Measurements from ENCODE around the gene PCSK5. TPM values are rescaled to one million over a fixed set of nuclear protein-coding genes. Genes with fewer than 3 reads are reported as not detected.
"Not testable (repeated sequence)": the region's sequence is repeated elsewhere in the genome, so short reads cannot be mapped to it uniquely, and the experiment has no call there.

Gene PCSK5
- polyA plus RNA-seq, 5 donors: 6.1 to 13.4 (median 9.5) TPM

DNA sequence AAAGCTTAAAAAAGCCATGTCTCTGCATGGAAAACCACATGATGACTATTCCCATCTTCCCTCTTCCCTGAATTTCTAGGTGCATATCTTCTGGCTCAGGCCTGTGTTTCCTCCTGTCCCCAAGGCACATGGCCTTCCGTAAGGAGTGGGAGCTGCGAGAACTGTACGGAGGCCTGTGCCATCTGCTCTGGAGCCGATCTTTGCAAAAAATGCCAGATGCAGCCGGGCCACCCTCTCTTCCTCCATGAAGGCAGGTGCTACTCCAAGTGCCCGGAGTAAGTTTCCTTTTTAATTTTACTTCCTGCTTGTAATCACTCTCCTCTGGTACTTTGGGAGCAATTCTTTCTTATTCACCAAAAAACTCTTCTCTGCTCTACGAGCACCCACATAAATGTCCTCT lies 420.1 kb downstream of the PCSK5 start:
- DNase-seq: no peak

DNA sequence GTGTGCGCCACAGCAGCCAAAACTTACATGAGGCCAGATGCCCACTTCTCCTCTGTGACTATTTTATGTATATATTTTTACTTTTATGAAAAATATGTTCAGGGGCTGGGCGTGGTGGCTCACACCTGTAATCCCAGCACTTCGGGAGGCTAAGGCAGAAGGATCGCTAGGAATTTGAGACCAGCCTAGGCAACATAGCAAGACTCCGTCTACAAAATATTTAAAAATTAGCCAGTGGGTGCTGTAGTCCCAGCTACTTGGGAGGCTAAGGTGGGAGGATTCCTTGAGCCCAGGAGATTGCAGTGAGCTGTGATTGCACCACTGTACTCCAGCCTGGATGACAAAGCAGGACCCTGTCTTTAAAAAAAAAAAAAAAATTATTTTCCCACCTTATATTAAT lies 420.5 kb downstream of the PCSK5 start:
- no peak for DNase-seq

DNA sequence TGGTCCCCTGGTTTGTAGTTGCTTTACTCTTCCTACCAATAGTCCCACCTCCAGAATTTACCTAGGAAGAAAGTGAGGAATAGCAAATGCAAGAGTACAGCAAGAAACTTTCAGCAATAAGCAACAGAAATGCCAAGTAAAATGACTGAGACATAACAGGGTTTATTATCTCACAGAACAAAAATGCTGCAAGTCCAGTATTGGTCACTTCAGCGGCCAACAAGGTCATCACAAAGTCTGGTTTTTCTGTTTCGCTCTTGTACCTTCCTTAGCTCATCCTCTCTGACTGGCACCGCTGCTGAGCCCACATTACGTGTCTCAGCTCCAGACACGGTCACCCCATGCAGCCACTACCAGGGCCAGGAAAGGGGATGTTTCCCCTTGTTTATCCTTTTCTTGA lies 421.1 kb downstream of the PCSK5 start:
- DNase-seq: no peak

DNA sequence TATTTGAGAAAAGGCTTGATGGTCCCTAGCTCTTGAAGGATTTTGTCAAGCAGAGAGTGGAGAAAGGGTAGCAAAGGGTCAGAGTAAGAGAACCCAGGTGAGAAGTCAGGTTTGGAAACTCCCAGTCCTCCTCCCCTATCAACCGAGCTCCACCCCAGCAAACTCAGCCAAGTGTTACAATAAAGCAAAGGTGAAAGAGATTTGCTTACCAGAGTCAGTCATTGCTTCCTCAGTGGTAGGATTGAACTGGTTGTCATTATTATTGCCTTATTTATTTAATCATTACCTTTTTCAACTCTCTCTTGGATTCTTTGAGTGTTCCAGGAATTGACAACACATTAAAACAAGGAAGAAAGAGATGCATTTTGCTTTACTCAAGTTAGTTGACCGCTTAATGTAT lies 423.3 kb downstream of the PCSK5 start:
- no peak for DNase-seq

DNA sequence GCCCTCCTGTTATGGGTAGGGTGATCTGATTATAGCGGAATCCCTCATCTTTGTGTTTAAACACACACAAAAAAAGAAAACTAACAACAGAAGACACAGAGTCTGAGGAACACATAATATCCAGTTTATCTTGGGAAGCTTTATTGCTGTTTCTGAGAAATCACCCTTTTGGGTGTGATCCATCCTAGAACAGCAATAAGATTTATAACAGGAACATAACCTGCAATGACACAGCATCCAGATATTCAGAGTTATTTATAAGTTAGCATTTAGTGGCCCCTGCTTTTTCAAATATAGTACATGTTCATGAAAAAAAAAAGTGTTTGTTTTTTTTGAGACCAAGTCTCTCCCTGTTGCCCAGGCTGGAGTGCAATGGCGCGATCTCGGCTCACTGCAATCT lies 423.8 kb downstream of the PCSK5 start:
- no peak for DNase-seq

DNA sequence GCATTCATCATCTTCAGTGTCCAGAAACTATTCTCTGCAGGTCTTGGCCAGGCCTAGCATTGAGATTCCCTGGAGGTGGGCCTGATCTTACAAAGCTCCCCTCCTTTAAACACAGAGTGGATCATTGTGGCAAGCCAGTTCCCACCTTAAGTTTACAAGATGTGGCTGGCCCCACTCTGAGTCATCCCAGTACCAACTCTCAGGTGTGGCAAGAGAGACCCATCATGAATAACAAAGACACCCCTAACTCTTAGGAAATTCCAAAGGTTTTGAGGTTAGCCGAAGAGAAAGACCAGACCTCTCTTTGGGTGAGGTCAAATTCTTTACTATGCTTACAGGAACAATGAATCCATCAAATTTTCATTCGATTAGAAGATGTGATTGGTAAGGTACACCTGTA lies 425.6 kb downstream of the PCSK5 start:
- DNase-seq: no peak

DNA sequence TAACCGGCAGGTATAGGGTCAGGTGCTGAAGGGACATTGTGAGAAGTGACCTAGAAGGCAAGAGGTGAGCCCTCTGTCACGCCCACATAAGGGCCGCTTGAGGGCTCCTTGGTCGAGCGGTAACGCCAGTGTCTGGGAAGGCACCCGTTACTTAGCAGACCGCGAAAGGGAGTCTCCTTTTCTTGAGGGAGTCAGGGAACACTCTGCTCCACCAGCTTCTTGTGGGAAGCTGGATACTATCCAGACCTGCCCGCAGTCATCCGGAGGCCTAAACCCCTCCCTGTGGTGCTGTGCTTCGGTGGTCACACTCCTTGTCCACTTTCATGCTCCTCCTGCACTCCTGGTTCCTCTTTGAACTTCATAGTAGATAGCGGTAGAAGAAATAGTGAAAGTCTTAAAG lies 429.0 kb downstream of the PCSK5 start:
- DNase-seq: not testable (repeated sequence)

DNA sequence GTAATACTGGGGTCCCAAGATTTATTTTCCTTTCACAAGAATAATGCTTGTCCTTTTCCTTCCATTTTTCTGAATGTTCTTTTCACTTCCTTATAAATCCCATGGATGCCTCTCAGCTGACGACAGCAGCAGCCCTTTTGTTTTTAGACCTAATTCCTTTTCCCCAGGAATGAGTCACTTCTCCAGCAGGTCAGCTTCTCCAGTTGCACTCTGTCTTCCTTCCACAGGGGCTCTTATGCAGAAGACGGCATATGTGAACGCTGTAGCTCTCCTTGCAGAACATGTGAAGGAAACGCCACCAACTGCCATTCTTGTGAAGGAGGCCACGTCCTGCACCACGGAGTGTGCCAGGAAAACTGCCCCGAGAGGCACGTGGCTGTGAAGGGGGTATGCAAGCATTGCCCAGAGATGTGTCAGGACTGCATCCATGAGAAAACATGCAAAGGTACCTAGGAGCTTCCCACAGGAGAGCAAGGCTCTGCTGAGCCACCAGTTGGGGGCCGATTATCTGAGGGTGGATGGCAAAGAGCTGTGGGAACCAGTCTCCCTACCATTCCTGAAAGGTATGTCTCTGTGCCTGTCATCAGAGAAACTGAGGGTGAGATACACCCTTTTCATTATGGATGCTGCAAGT lies 430.8 kb downstream of the PCSK5 start:
- no peak for DNase-seq

DNA sequence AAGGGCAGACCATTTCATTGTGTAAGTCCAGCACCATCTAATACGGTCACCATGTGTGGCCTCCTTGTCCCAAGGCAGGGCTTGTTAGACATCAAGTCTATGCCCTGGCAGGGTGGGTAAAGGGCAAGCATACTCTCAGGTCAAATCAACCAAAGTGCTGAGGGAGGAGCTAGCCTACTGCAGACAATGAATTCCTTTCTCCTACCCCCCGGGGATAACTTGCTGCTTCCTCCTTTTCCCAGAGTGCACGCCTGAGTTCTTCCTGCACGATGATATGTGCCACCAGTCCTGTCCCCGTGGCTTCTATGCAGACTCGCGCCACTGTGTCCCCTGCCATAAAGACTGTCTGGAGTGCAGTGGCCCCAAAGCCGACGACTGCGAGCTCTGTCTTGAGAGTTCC lies 432.3 kb downstream of the PCSK5 start:
- no peak for DNase-seq

DNA sequence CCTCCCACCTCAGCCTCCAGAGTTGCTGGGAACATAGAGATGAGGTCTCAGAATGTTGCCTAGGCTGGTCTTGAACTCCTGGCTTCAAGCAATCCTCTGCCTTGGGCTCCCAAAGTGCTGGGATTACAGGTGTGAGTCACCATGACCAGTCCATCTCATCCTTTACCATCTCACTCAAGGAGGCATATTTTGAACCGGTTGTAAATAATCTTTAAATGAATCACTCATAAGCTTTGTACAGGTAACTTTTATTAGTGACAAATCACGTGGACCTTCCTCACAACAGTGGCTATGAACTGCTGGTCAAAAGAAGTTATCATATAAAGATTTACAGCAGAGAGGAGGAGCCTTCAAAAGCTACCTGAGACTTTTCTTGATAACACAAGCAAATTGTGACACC lies 433.0 kb downstream of the PCSK5 start:
- no peak for DNase-seq

DNA sequence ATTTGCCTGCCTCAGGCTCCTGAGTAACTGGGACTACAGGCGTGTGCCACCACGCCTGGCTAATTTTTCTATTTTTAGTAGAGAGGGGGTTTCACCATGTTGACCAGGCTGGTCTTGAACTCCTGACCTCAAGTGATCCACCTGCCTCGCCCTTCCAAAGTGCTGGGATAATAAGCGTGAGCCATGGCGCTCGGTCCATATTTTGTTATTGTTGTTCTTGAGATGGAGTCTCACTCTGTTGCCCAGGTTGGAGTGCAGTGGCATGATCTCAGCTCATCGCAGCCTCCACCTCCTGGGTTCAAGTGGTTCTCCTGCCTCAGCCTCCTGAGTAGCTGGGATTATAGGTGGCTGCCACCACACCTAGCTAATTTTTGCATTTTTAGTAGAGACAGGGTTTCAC lies 433.6 kb downstream of the PCSK5 start:
- DNase-seq: not testable (repeated sequence)

DNA sequence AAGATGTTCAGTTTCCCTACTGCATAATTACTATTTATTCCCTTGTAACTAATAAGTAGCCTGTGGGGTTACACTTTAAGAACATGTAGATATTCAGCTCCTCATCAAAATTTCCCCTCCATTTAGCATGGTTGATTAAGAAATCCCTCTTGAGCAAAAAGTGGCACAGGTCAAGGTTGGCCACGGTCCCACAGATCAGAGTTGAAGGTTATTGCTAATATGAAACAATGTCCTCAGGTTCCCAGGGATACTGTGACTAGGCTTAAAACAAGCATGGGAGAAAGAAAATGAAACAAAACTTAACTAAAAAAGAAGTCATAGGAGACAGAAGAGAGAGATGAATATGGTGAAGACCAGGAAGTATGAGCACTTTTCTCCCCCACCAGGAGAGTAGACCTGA lies 439.6 kb downstream of the PCSK5 start:
- no peak for DNase-seq

DNA sequence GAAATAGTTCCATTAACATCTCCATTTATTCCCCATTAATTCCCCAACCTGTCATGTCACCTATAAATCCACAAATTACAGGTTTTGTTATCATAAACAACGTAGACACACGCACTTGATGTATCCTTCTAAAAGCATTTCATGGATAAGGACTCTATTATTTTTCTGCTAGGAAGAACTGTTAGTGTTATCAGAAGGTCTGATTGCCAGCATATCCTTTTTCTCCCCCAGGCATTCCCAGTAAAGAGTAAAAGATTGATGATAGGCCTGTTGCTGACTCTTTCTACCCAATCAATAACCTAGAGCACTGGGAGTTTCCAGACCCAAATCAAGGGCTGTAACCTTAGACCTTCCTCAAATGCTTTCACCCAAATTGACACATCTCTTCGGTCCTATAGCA lies 442.9 kb downstream of the PCSK5 start:
- no peak for DNase-seq

DNA sequence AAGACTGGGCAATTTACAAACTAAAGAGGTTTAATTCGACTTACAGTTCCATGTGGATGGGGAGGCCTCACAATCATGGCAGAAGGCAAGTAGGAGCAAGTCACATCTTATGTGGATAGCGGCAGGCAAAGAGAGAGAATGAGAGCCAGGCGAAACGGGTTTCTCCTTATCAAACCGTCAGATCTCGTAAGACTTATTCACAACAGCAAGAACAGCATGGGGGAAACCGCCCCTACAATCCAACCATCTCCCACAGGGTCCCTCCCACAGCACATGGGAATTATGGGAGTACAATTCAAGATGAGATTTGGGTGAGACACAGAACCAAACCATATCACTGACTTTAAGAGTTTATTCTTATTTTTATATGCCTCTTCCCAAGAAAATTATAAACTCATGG lies 443.5 kb downstream of the PCSK5 start:
- no peak for DNase-seq

DNA sequence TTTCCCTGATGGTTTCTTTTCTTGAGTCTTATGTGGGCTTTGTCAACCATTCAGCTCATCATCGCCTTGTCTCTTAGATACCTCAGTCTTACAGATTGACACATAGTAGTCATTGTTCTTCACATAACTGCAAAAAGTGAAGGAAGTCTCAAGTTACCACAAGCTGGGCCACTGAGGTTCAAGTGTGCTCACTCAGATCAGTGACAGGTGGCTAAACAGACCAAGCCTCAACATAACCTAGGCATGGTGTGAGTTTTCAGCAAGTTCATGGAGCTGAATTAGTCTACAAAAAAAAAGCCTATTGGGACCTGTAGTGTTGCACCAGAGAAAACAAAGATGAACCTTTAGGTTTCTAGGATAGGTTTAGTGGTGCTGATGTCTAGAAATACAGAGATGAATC lies 445.6 kb downstream of the PCSK5 start:
- DNase-seq: no peak

DNA sequence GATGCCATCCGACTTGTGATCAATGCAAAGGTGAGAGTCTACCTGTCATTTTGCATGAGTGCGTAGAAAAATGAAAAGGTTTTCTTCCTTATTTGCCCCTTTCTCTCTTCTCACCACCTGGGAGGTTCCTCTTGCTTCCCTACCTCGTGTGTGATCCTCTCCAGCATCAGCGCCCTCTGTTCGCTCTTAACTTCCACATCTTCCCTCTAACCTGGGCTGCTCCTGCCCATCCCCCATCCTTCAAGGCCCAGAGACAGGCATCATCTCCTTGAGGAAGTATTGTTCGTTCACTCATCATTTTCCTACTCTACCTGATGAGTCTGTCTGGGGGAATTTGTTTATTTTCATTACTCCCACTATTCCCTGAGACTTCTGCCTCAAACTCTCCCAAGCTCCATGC lies 447.9 kb downstream of the PCSK5 start:
- no peak for DNase-seq

DNA sequence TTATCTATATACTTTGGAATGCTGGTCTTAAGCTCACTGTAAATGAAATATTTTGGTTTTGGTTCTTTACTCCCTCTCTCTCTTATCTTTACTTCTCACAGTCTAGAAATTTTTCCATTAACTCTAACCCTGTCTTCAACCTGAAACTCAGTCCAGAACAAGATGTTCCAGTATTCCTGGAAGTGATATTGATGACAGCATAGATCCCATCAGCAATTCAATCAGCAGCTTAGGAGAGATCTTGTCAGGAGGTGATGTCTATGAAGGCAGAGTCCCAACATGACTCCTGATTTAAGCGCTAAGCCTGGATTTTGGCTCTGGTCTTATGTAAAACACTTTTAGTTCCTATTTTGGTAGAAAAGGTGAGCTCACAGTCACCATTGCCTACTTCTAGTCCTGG lies 451.1 kb downstream of the PCSK5 start:
- no peak for DNase-seq

DNA sequence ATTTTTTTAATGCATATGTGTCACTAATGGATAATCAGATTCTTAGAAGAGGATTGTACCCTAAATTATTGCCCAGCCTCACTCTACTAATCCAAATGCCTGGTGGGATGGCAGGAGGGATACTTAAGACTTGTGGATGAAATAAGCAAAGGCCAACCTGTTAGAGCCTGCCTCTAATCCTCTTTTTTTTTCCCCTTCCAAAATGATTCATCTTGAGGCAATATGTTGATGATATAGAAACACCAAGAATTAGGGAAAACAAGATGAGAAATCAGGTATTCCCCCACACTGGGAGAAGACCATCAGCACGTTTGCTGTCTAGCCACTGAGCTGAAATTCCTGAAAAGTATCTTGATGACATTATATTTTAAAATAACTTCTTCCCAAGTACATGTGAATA lies 451.7 kb downstream of the PCSK5 start:
- no peak for DNase-seq

DNA sequence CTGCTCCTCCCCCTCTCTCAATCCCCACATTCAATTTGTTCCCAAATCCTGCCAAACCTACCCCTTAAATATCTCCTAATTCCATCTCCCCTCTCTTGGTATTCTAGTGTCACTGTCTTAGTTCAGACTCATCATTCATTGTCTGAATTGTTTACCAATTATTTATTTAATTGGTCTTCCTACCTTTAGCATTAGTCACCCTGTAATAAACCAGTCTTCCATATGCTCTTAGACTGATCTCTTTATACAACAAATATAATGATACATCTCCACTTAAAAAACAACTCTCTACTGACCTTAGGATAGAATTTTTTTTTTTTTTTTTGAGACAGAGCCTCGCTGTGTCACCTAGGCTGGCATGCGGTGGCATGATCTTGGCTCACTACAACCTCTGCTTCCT lies 452.4 kb downstream of the PCSK5 start:
- no peak for DNase-seq

DNA sequence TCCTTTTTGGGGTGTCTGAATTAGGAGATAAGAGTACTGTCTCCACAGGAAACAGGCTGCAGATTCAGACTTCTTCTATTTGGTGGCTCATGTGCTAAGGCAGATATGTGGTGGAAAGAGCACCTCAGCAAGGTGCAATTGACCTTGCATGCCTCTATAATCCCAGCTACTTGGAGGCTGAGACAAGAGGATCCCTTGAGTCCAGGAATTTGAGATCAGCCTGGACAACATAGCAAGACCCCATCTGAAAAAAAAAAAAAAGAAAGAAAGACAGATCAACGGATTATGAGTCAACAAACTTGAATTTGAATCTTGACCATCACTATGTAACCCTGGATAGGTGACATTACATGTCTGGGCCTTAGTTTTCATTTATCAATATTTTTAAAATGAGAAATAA lies 459.4 kb downstream of the PCSK5 start:
- DNase-seq: no peak

DNA sequence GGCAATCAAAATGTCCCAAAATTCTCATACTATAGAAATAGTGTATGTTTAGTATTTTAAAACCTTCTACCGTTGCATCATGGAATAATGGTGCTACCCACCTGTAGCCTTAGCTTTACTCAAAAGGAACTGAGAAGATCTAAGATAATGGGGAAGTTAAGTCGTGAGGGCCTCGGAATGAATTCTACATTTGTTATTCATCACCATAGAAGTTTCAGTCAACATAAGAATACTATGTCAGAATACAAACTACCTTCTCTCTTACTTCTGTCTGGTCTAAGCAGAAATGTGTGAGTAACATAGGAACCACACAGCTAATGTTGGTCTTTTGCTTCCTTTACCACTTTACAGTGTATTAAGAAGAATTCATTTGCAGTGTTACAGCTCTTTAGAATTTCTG lies 460.5 kb downstream of the PCSK5 start:
- no peak for DNase-seq

DNA sequence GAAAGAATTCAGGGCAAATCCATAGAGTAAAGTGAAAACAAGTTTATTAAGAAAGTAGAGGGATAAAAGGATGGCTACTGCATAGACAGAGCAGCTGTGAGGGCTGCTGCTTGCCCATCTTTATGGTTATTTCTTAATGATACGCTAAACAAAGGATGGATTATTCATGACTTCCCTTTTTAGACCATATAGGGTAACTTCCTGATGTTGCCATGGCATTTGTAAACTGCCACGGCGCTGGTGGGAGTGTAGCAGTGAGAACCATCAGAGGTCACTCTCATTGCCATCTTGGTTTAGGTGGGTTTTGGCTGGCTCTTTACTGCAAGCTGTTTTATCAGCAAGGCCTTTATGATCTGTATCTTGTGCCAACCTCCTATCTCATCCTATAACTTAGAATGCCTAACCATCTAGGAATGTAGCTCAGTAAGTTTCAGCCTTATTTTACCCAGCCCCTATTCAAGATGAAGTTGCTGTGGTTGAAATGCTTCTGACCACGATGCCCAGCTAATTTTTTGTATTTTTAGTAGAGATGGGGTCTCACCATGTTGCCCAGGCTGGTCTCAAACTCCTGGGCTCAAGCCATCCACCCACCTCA lies 461.6 kb downstream of the PCSK5 start:
- no peak for DNase-seq

DNA sequence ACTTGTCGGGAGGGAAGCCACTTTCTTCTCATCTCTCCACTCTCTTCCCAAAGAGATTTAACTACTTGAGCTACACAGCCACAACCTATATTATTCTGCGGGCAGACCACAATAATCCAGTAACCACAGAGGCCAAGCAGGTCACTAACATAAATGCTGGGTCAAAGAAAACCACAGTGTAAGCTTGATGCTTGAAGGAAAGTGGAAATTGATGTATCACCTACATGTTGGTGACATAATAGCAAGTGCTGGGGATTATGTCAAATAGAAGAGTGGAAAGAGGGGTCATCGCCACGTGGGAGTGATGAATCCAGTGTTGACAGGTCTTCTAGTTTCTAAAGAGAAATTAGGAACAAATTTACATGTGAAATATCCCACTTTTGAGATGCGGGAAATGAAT lies 462.8 kb downstream of the PCSK5 start:
- no peak for DNase-seq

DNA sequence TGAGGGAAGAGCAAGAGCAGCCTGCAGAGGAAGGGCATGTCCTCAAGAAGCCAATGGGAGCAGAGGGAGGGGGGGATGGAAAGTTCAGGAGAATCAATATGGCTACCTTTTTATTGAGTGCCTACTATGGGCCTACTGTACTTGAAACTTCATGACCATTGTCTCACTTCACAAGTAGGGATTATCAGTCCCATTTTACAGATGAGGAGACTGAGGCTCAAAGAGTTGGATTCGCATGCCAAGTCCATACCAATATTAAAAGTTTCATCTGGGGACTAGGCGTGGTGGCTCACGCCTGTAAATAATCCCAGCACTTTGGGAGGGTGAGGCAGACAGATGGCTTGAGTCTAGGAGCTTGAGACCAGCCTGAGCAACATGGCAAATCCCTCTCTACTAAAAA lies 463.7 kb downstream of the PCSK5 start:
- no peak for DNase-seq
